H9 (cell line): Measurements from ENCODE around the gene MRTFA. TPM values are rescaled to one million over a fixed set of nuclear protein-coding genes. Genes with fewer than 3 reads are reported as not detected.

Experiments used
- DNase-seq: peaks from one replicate; pipeline ENCODE4 v3.0.0-alpha.2; 2017
- H2AFZ ChIP-seq: one replicate; pipeline ENCODE4 v1.6.1; 2013; ENCODE audit warnings: mild to moderate bottlenecking, low read length, control low read depth, moderate library complexity
- H2AK5ac ChIP-seq: 2 replicates; pipeline ENCODE4 v1.6.1; 2013; ENCODE audit warnings: low read length, control low read depth, mixed read lengths; ENCODE audit not compliant: insufficient read length
- H2BK120ac ChIP-seq: one replicate; pipeline ENCODE4 v1.6.1; 2013; ENCODE audit warnings: low read depth, mild to moderate bottlenecking, low read length, control low read depth, inconsistent platforms; ENCODE audit not compliant: poor library complexity, severe bottlenecking
- H2BK12ac ChIP-seq: 2 replicates; pipeline ENCODE4 v1.6.1; 2013; ENCODE audit warnings: low read length, control low read depth, mixed read lengths, low read depth; ENCODE audit not compliant: insufficient read length
- H2BK15ac ChIP-seq: 2 replicates; pipeline ENCODE4 v1.6.1; 2013; ENCODE audit warnings: low read depth, low read length, control low read depth
- H2BK20ac ChIP-seq: one replicate; pipeline ENCODE4 v1.6.1; 2013; ENCODE audit warnings: low read depth, mild to moderate bottlenecking, low read length, control low read depth, inconsistent platforms; ENCODE audit not compliant: poor library complexity, severe bottlenecking
- H2BK5ac ChIP-seq: 2 replicates; pipeline ENCODE4 v1.6.1; 2013; ENCODE audit warnings: low read length, control low read depth, mixed read lengths; ENCODE audit not compliant: insufficient read length
- H3K14ac ChIP-seq: 2 replicates; pipeline ENCODE4 v1.6.1; 2013; ENCODE audit warnings: low read length, control low read depth; ENCODE audit not compliant: insufficient read depth
- H3K18ac ChIP-seq: 2 replicates; pipeline ENCODE4 v1.6.1; 2013; ENCODE audit warnings: low read depth, mild to moderate bottlenecking, mixed read lengths, low read length, control low read depth; ENCODE audit not compliant: insufficient read length
- H3K23ac ChIP-seq: 2 replicates; pipeline ENCODE4 v1.6.1; 2013; ENCODE audit warnings: low read length, control low read depth, mixed read lengths, low read depth; ENCODE audit not compliant: insufficient read length
- H3K23me2 ChIP-seq: 2 replicates; pipeline ENCODE4 v1.6.1; 2013; ENCODE audit warnings: low read depth, mild to moderate bottlenecking, mixed read lengths, low read length, control low read depth; ENCODE audit not compliant: insufficient read length, poor library complexity, severe bottlenecking
- H3K27ac ChIP-seq: 2 replicates; pipeline ENCODE4 v1.5.1; 2013; ENCODE audit warnings: low read length, control low read depth, mixed read lengths, low read depth; ENCODE audit not compliant: insufficient read length
- H3K27me3 ChIP-seq: 2 replicates; pipeline ENCODE4 v1.6.1; 2013; ENCODE audit warnings: low read length, control low read depth, inconsistent platforms; ENCODE audit not compliant: insufficient read depth
- H3K4ac ChIP-seq: 2 replicates; pipeline ENCODE4 v1.6.1; 2013; ENCODE audit warnings: low read depth, mild to moderate bottlenecking, control low read depth, inconsistent platforms, low read length, moderate library complexity
- H3K4me1 ChIP-seq: 2 replicates; pipeline ENCODE4 v1.6.1; 2013; ENCODE audit warnings: low read length, control low read depth, inconsistent platforms; ENCODE audit not compliant: insufficient read depth
- H3K4me2 ChIP-seq: 2 replicates; pipeline ENCODE4 v1.6.1; 2013; ENCODE audit warnings: low read length, control low read depth, mixed read lengths; ENCODE audit not compliant: insufficient read length, insufficient read depth
- H3K56ac ChIP-seq: 2 replicates; pipeline ENCODE4 v1.6.1; 2013; ENCODE audit warnings: low read depth, mild to moderate bottlenecking, mixed read lengths, low read length, control low read depth; ENCODE audit not compliant: insufficient read length
- H3K79me1 ChIP-seq: 2 replicates; pipeline ENCODE4 v1.6.1; 2013; ENCODE audit warnings: low read depth, mild to moderate bottlenecking, moderate library complexity, low read length, control low read depth, inconsistent platforms; ENCODE audit not compliant: insufficient read depth, poor library complexity, severe bottlenecking
- H3K79me2 ChIP-seq: 2 replicates; pipeline ENCODE4 v1.6.1; 2013; ENCODE audit warnings: low read length, control low read depth, inconsistent platforms; ENCODE audit not compliant: insufficient read depth
- H3K9ac ChIP-seq: 2 replicates; pipeline ENCODE4 v1.6.1; 2013; ENCODE audit warnings: low read length, control low read depth, mixed read lengths; ENCODE audit not compliant: insufficient read length; ENCODE audit errors: extremely low read depth
- H3K9me3 ChIP-seq: one replicate; pipeline ENCODE4 v1.6.1; 2013; ENCODE audit warnings: low read depth, low read length, inconsistent platforms; ENCODE audit not compliant: control insufficient read depth
- H3T11ph ChIP-seq: one replicate; pipeline ENCODE4 v1.6.1; 2013; ENCODE audit warnings: mild to moderate bottlenecking, low read length, control low read depth, inconsistent platforms
- H4K20me1 ChIP-seq: one replicate; pipeline ENCODE4 v1.6.1; 2013; ENCODE audit not compliant: control insufficient read depth, insufficient read length, insufficient read depth
- H4K5ac ChIP-seq: 2 replicates; pipeline ENCODE4 v1.6.1; 2013; ENCODE audit warnings: low read depth, mild to moderate bottlenecking, mixed read lengths, low read length, control low read depth; ENCODE audit not compliant: insufficient read length
- H4K8ac ChIP-seq: replicated peaks from 2 replicates; pipeline ENCODE4 v1.6.1; 2013; ENCODE audit warnings: low read length, control low read depth, mixed read lengths, low read depth; ENCODE audit not compliant: insufficient read length
- H4K91ac ChIP-seq: 2 replicates; pipeline ENCODE4 v1.6.1; 2013; ENCODE audit warnings: low read depth, mild to moderate bottlenecking, moderate library complexity, mixed read lengths, low read length, control low read depth; ENCODE audit not compliant: insufficient read length
- H3K27ac Mint-ChIP-seq, 3 experiments: 2 replicates in 2 of 3; 3 replicates in 1 of 3; pipeline ENCODE4 v1.8.0; 2020 to 2021; ENCODE audit warnings: mixed read lengths in 3 of 3, mild to moderate bottlenecking in 1 of 3, moderate library complexity in 1 of 3
- H3K27me3 Mint-ChIP-seq: 2 replicates; pipeline ENCODE4 v1.8.0; 2021; ENCODE audit warnings: low read depth, mild to moderate bottlenecking, moderate library complexity, mixed read lengths
- H3K36me3 Mint-ChIP-seq, 3 experiments: 2 replicates in 2 of 3; 3 replicates in 1 of 3; pipeline ENCODE4 v1.8.0; 2020 to 2021; ENCODE audit warnings: low read depth in 3 of 3, mixed read lengths in 3 of 3; ENCODE audit not compliant: insufficient read depth in 1 of 3
- H3K4me1 Mint-ChIP-seq, 2 experiments: 2 replicates each; pipeline ENCODE4 v1.8.0; 2020; ENCODE audit warnings: mixed read lengths in 2 of 2
- H3K4me3 Mint-ChIP-seq, 2 experiments: 2 replicates in 1 of 2; 3 replicates in 1 of 2; pipeline ENCODE4 v1.8.0; 2020 to 2021; ENCODE audit warnings: mild to moderate bottlenecking in 2 of 2, mixed read lengths in 2 of 2, moderate library complexity in 1 of 2
- H3K9me3 Mint-ChIP-seq, 2 experiments: 2 replicates in 1 of 2; 3 replicates in 1 of 2; pipeline ENCODE4 v1.8.0; 2020; ENCODE audit warnings: mild to moderate bottlenecking in 2 of 2, mixed read lengths in 2 of 2, moderate library complexity in 1 of 2
- CTCF ChIP-seq: fragments of 200-600 bp; sonication (generic); conservative IDR thresholded peaks from 3 replicates; pipeline ENCODE4 v1.8.0; 2021; ENCODE audit warnings: antibody characterized with exemption, mild to moderate bottlenecking
- WGBS: extraction: QIAGEN DNeasy Blood & Tissue Kit; methylation state at CpG from one replicate; pipeline ENCODE4 v1.1.7; 2013; ENCODE audit warnings: missing lambda C conversion rate, low lambda C conversion rate, mixed read lengths; ENCODE audit not compliant: insufficient read length; ENCODE audit errors: extremely low coverage; 5-methylcytosine and 5-hydroxymethylcytosine counted together
- total RNA-seq: library from RNA; stranded (reverse); gene quantifications from 2 replicates; pipeline ENCODE4 v1.2.1, GENCODE V29; 2021

The MRTFA gene
- total RNA-seq, 1 experiment from 2014 or later: 38.1 TPM

- TF ChIP-seq CTCF: no peak
- H2BK12ac ChIP-seq: no peak overlapping the region
- peaks cover 2% of the 10 kb centered on the region for H4K20me1 ChIP-seq
- H2BK5ac ChIP-seq: no peak overlapping the region
- no peak overlapping the region for H2BK20ac ChIP-seq
- no peak overlapping the region for H4K91ac ChIP-seq
- H3K4ac ChIP-seq: no peak overlapping the region
- H3K9me3 ChIP-seq: no peaks in the 10 kb centered on the region
- no peak overlapping the region for H3K27ac ChIP-seq
- no peaks in the 10 kb centered on the region for H3K27me3 ChIP-seq
- no peak overlapping the region for H4K8ac ChIP-seq
- Mint-ChIP-seq H3K4me3 (no peak overlapping the region), H3K36me3 (peaks cover under 1 to 11% (median 10%) of the 10 kb centered on the region in 3 experiments; a peak in 5 of 7 replicates), H3K4me1 (peaks cover 14 to 16% of the 10 kb centered on the region in 2 experiments), H3K27ac (peak overlapping the region in 2 of 3 experiments; percentile 8 to 40; a peak in 2 of 7 replicates), H3K27me3 (no peaks in the 10 kb centered on the region), H3K9me3 (no peaks in the 10 kb centered on the region)
- WGBS: no CpG with 5 or more reads among the region's 7 CpGs
- H3K79me2 ChIP-seq: no peaks in the 10 kb centered on the region
- no peak overlapping the region for H2BK120ac ChIP-seq
- no peak overlapping the region for H3K23ac ChIP-seq
- DNase-seq: no peak
- H3T11ph ChIP-seq: no peak overlapping the region
- no peaks in the 10 kb centered on the region; the same call in 1 of the 2 replicates for H3K4me1 ChIP-seq
- no peak overlapping the region for H3K18ac ChIP-seq
- H2AFZ ChIP-seq: no peak overlapping the region
- H2AK5ac ChIP-seq: no peak overlapping the region
- no peak overlapping the region for H2BK15ac ChIP-seq
- H3K14ac ChIP-seq: no peak overlapping the region
- H3K9ac ChIP-seq: no peak overlapping the region
- no peaks in the 10 kb centered on the region for H3K23me2 ChIP-seq
- H4K5ac ChIP-seq: no peak overlapping the region
- H3K4me2 ChIP-seq: no peak overlapping the region
- H3K56ac ChIP-seq: no peak overlapping the region
- no peaks in the 10 kb centered on the region for H3K79me1 ChIP-seq
These were observed 240.9 kb downstream of the MRTFA start for GRCh38 chr22:40395607-40396006.
